Trophoblast cell (in vitro differentiated cells and primary cell): ENCODE data around the gene MITF.

Experiments
- DNase-seq, 2 donors: peaks; one replicate each; pipeline ENCODE4 v3.0.0-alpha.2; 2016
- H2AFZ ChIP-seq: 2 replicates; pipeline ENCODE4 v1.6.1; 2013; ENCODE audit warnings: low read length, moderate library complexity, mild to moderate bottlenecking; ENCODE audit not compliant: insufficient read depth, poor library complexity
- H2AK5ac ChIP-seq: 2 replicates; pipeline ENCODE4 v1.6.1; 2013; ENCODE audit warnings: mild to moderate bottlenecking, low read length
- H2BK120ac ChIP-seq: 2 replicates; pipeline ENCODE4 v1.6.1; 2013; ENCODE audit warnings: low read length, mild to moderate bottlenecking, moderate library complexity; ENCODE audit not compliant: insufficient read depth, poor library complexity
- H2BK12ac ChIP-seq: 2 replicates; pipeline ENCODE4 v1.6.1; 2013; ENCODE audit warnings: mild to moderate bottlenecking, low read length, moderate library complexity
- H2BK5ac ChIP-seq: 2 replicates; pipeline ENCODE4 v1.6.1; 2013; ENCODE audit warnings: low read length, low read depth, moderate library complexity, mild to moderate bottlenecking; ENCODE audit not compliant: poor library complexity
- H3K14ac ChIP-seq: 2 replicates; pipeline ENCODE4 v1.6.1; 2013; ENCODE audit warnings: mild to moderate bottlenecking, low read length
- H3K18ac ChIP-seq: 2 replicates; pipeline ENCODE4 v1.6.1; 2013; ENCODE audit warnings: mild to moderate bottlenecking, low read length
- H3K23ac ChIP-seq: 2 replicates; pipeline ENCODE4 v1.6.1; 2013; ENCODE audit warnings: low read length
- H3K27ac ChIP-seq: 2 replicates; pipeline ENCODE4 v1.5.1; 2013; ENCODE audit warnings: low read depth, mild to moderate bottlenecking, inconsistent platforms, low read length, moderate library complexity
- H3K27me3 ChIP-seq: 2 replicates; pipeline ENCODE4 v1.6.1; 2013; ENCODE audit warnings: inconsistent platforms, mild to moderate bottlenecking, low read length, moderate library complexity; ENCODE audit not compliant: insufficient read depth
- H3K36me3 ChIP-seq, 2 experiments: 1 replicate in 1 of 2; 2 replicates in 1 of 2; pipeline ENCODE4 v1.6.1; 2013; ENCODE audit warnings: low read length in 2 of 2, mild to moderate bottlenecking in 2 of 2, moderate library complexity in 1 of 2; ENCODE audit not compliant: insufficient read depth in 2 of 2, control insufficient read depth in 1 of 2
- H3K4ac ChIP-seq: 2 replicates; pipeline ENCODE4 v1.6.1; 2013; ENCODE audit warnings: low read depth, mild to moderate bottlenecking, low read length, moderate library complexity
- H3K4me1 ChIP-seq, 2 experiments: 1 replicate in 1 of 2; 2 replicates in 1 of 2; pipeline ENCODE4 v1.6.1; 2013; ENCODE audit warnings: low read length in 2 of 2, mild to moderate bottlenecking in 2 of 2, moderate library complexity in 1 of 2; ENCODE audit not compliant: insufficient read depth in 2 of 2, control insufficient read depth in 1 of 2
- H3K4me2 ChIP-seq: 2 replicates; pipeline ENCODE4 v1.6.1; 2013; ENCODE audit warnings: inconsistent platforms, mild to moderate bottlenecking, low read length, moderate library complexity
- H3K4me3 ChIP-seq: 2 replicates; pipeline ENCODE4 v1.5.1; 2013; ENCODE audit warnings: mild to moderate bottlenecking, low read depth, low read length, inconsistent platforms
- H3K79me1 ChIP-seq: one replicate; pipeline ENCODE4 v1.6.1; 2013; ENCODE audit warnings: low read length
- H3K79me2 ChIP-seq: 2 replicates; pipeline ENCODE4 v1.6.1; 2013; ENCODE audit warnings: low read length, mild to moderate bottlenecking; ENCODE audit not compliant: control insufficient read depth, insufficient read depth, poor library complexity
- H3K9ac ChIP-seq: 2 replicates; pipeline ENCODE4 v1.6.1; 2013; ENCODE audit warnings: mild to moderate bottlenecking, low read length
- H3K9me3 ChIP-seq: 2 replicates; pipeline ENCODE4 v1.6.1; 2013; ENCODE audit warnings: low read depth, mild to moderate bottlenecking, control low read depth, inconsistent platforms, low read length; ENCODE audit not compliant: insufficient read depth
- H4K12ac ChIP-seq: 2 replicates; pipeline ENCODE4 v1.6.1; 2013; ENCODE audit warnings: low read depth, mild to moderate bottlenecking, low read length, moderate library complexity
- H4K8ac ChIP-seq: 2 replicates; pipeline ENCODE4 v1.6.1; 2013; ENCODE audit warnings: low read depth, mild to moderate bottlenecking, low read length, moderate library complexity
- H4K91ac ChIP-seq: one replicate; pipeline ENCODE4 v1.6.1; 2013; ENCODE audit warnings: low read depth, mild to moderate bottlenecking, low read length, moderate library complexity
- WGBS: extraction: QIAGEN DNeasy Blood & Tissue Kit; methylation state at CpG from one replicate; pipeline ENCODE4 v1.1.7; 2013; ENCODE audit warnings: missing lambda C conversion rate; ENCODE audit not compliant: insufficient read length, insufficient coverage; ENCODE audit errors: extremely low coverage; 5-methylcytosine and 5-hydroxymethylcytosine counted together

Gene MITF

GRCh38 chr3:69951616-69952015 lies 212.4 kb downstream of the MITF start:
- Histone ChIP-seq H2AFZ (no peak overlapping the region), H3K14ac (no peak overlapping the region), H3K27ac (no peak overlapping the region), H3K79me1 (no peaks in the 10 kb centered on the region), H3K4me2 (no peak overlapping the region), H3K23ac (no peak overlapping the region), H3K36me3 (no peaks in the 10 kb centered on the region), H2BK120ac (no peak overlapping the region), H3K4me1 (no peaks in the 10 kb centered on the region), H4K12ac (no peak overlapping the region), H4K91ac (no peak overlapping the region), H4K8ac (no peak overlapping the region), H2BK12ac (no peak overlapping the region), H3K4me3 (no peak overlapping the region), H3K9ac (no peak overlapping the region), H3K27me3 (no peaks in the 10 kb centered on the region), H2AK5ac (no peak overlapping the region), H3K4ac (no peak overlapping the region), H2BK5ac (no peak overlapping the region), H3K18ac (no peak overlapping the region), H3K79me2 (no peaks in the 10 kb centered on the region), H3K9me3 (no peaks in the 10 kb centered on the region)
- WGBS, result no CpG with 5 or more reads among the region's 3 CpGs
- no peak for DNase-seq

DNA sequence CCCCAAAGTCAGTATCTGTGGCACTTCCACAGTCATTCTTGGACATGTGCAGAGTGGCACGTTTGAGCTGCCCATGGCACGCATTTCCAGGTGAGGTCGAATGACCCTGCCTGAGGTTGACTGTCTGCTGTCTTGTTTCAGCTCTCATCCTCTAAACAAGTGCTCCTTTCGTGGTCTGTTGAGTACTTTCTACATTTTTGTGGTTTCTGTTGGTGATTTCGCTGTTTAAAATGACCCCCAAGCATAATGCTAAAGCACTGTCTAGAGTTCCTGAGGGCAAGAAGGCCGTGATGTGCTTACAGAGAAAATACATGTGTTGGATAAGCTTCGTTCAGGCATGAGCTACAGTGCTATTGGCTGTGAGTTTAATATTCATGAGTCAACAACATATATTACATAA lies 220.3 kb downstream of the MITF start:
- Histone ChIP-seq H3K4me3 (no peak overlapping the region), H2BK120ac (no peak overlapping the region), H2AK5ac (no peak overlapping the region), H4K91ac (no peak overlapping the region), H3K27ac (no peak overlapping the region), H3K27me3 (no peaks in the 10 kb centered on the region), H3K79me1 (no peaks in the 10 kb centered on the region), H2BK12ac (no peak overlapping the region), H3K4me2 (no peak overlapping the region), H2BK5ac (no peak overlapping the region), H2AFZ (no peak overlapping the region), H3K9ac (no peak overlapping the region), H3K36me3 (no peaks in the 10 kb centered on the region), H3K4ac (no peak overlapping the region), H4K12ac (no peak overlapping the region), H3K23ac (no peak overlapping the region), H3K9me3 (no peaks in the 10 kb centered on the region), H3K14ac (no peak overlapping the region), H3K4me1 (peaks cover 0 to 2% of the 10 kb centered on the region in 2 experiments), H3K18ac (no peak overlapping the region), H3K79me2 (no peaks in the 10 kb centered on the region), H4K8ac (no peak overlapping the region)
- WGBS, result no CpG with 5 or more reads among the region's 7 CpGs
- DNase-seq, result no peak

DNA sequence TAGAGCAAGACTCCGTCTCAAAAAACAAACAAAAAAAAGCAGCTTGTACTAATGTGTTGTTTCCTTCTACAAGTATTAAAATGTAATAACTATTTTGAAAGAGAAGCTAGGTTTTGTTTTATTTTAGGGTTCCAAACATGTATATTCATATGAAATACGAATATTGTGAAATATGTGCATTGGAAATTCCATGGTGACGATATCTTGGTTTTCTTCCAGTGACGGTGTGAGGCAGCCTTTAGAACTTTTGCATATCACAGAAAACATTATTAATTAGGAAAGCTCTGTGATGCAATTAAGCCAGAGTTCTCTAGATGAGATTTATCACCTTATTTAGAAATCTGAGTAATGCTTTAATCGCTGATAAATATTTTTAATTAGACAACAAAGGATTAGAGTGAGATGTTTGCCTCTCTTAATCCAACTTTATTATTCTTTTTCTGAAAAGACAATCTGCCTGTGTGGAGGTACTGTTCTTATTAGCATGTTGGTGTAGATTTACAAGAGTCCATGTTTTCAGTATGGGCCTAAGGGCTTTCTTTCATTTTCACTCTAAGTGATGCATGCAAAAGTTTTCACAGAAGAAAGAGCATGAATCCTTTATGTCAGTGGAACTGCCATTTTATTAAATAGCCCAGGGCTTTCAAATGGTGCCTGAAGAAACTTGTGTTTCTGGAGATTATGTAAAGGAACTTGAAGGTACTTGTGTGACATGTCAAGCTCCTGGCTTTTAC lies 222.6 kb downstream of the MITF start:
- Histone ChIP-seq H3K14ac (no peak overlapping the region), H3K9ac (no peak overlapping the region), H3K18ac (no peak overlapping the region), H4K91ac (no peak overlapping the region), H3K27me3 (no peaks in the 10 kb centered on the region), H2BK120ac (no peak overlapping the region), H2AFZ (no peak overlapping the region), H4K12ac (no peak overlapping the region), H3K4me1 (peaks cover 0 to 2% of the 10 kb centered on the region in 2 experiments), H2AK5ac (no peak overlapping the region), H4K8ac (no peak overlapping the region), H2BK12ac (no peak overlapping the region), H3K4me3 (no peak overlapping the region), H3K4ac (no peak overlapping the region), H3K36me3 (no peaks in the 10 kb centered on the region), H3K4me2 (no peak overlapping the region), H3K9me3 (peaks cover 2% of the 10 kb centered on the region), H3K27ac (no peak overlapping the region), H3K79me2 (no peaks in the 10 kb centered on the region), H2BK5ac (no peak overlapping the region), H3K79me1 (no peaks in the 10 kb centered on the region), H3K23ac (no peak overlapping the region)
- no CpG with 5 or more reads among the region's 5 CpGs for WGBS
- DNase-seq, result no peak

DNA sequence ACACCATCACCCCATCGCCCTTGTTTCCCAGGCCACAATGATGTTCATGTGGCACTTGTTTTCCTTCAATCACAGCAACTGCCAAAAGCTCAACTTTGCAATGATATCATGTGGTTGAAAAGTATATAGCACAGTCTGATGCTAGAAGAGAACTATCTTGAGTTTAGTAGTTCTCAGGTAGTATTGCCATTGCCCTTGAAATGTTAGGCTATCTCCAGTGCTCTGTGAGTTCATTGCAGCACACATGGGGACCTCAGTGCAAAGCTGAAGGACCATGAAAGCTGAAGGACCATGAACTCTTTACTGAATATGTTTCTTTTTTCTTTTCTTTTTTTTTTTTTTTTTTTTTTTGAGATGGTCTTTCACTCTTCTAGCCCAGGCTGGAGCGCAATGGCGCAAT lies 224.4 kb downstream of the MITF start:
- H3K4ac ChIP-seq, result no peak overlapping the region
- H3K36me3 ChIP-seq, result no peaks in the 10 kb centered on the region
- no peaks in the 10 kb centered on the region for H3K79me2 ChIP-seq
- no peak overlapping the region for H3K27ac ChIP-seq
- no peak overlapping the region for H2BK12ac ChIP-seq
- H3K79me1 ChIP-seq, result no peaks in the 10 kb centered on the region
- H4K8ac ChIP-seq, result no peak overlapping the region
- H3K18ac ChIP-seq, result no peak overlapping the region
- H3K23ac ChIP-seq, result no peak overlapping the region
- no peak overlapping the region for H3K9ac ChIP-seq
- H2AFZ ChIP-seq, result no peak overlapping the region
- H2AK5ac ChIP-seq, result no peak overlapping the region
- no peak overlapping the region for H2BK5ac ChIP-seq
- no peak overlapping the region for H2BK120ac ChIP-seq
- no peak overlapping the region for H3K14ac ChIP-seq
- no peak overlapping the region for H3K4me3 ChIP-seq
- DNase-seq, result no peak
- H3K4me1 ChIP-seq, result peaks cover 0 to 2% of the 10 kb centered on the region in 2 experiments
- H4K12ac ChIP-seq, result no peak overlapping the region
- no peak overlapping the region for H4K91ac ChIP-seq
- no peaks in the 10 kb centered on the region for H3K27me3 ChIP-seq
- H3K4me2 ChIP-seq, result no peak overlapping the region
- no CpG with 5 or more reads among the region's 3 CpGs for WGBS
- peaks cover 2% of the 10 kb centered on the region for H3K9me3 ChIP-seq
